B cell (primary cell): ENCODE results near the gene TSPOAP1. TPM values are rescaled to one million over a fixed set of nuclear protein-coding genes. Genes with fewer than 3 reads are reported as not detected.

Source experiments
- ATAC-seq: fragments of 200-7000 bp; cut with Tn5 transposase; one replicate; pipeline ENCODE4 v1.10.0; 2021; ENCODE audit warnings: low read depth, mild to moderate bottlenecking, moderate number of reproducible peaks, moderate library complexity
- CTCF ChIA-PET: fragments of 350-600 bp; sonication (Branson Sonifier 250); formaldehyde crosslinking; loops from one replicate; lab custom pipeline; 2021; ENCODE audit warnings: antibody characterized with exemption, inconsistent platforms; lab: Charles Lee
- POLR2A ChIA-PET: fragments of 350-600 bp; sonication (Branson Sonifier 250); formaldehyde crosslinking; loops from one replicate; lab custom pipeline; 2021; ENCODE audit warnings: antibody characterized with exemption; lab: Charles Lee
- DNase-seq: peaks from one replicate; pipeline ENCODE4 v3.0.0; 2013
- H2AFZ ChIP-seq: 2 replicates; pipeline ENCODE4 v1.6.1; 2012; ENCODE audit warnings: mild to moderate bottlenecking, low read depth, low read length; ENCODE audit not compliant: insufficient read depth, poor library complexity, severe bottlenecking
- H3K27ac ChIP-seq, 2 donors: 1 replicate in 1 of 2; 2 replicates in 1 of 2; pipeline ENCODE4 v1.5.1; 2012 to 2013; ENCODE audit warnings: low read length in 2 of 2, mild to moderate bottlenecking in 2 of 2, moderate library complexity in 1 of 2
- H3K27me3 ChIP-seq, 4 experiments: fragments of 200-600 bp in 1 of 4; sonication (generic) in 1 of 4; replicated peaks in 1 of 4; 1 replicate in 2 of 4; 2 replicates in 2 of 4; pipeline versions ENCODE4 v1.6.1 to v1.7.0; 2013 to 2016; ENCODE audit warnings: low read length in 3 of 4, mild to moderate bottlenecking in 2 of 4, mixed read lengths in 1 of 4, moderate library complexity in 1 of 4; ENCODE audit not compliant: insufficient read depth in 4 of 4, control insufficient read depth in 3 of 4; ENCODE audit errors: control extremely low read depth in 1 of 4
- H3K36me3 ChIP-seq, 2 experiments: replicated peaks in 1 of 2; 1 replicate in 1 of 2; 2 replicates in 1 of 2; pipeline versions ENCODE4 v1.6.1 to v1.7.1; 2013; ENCODE audit warnings: low read length in 1 of 2; ENCODE audit not compliant: insufficient read depth in 2 of 2, control insufficient read depth in 1 of 2; ENCODE audit errors: control extremely low read depth in 1 of 2, extremely low read depth in 1 of 2
- H3K4me1 ChIP-seq, 2 donors: fragments of 200-600 bp in 1 of 2; sonication (generic) in 1 of 2; 1 replicate in 1 of 2; 2 replicates in 1 of 2; pipeline versions ENCODE4 v1.5.1 to v1.6.1; 2013 to 2017; ENCODE audit warnings: low read length in 2 of 2; ENCODE audit not compliant: control insufficient read depth in 2 of 2, insufficient read depth in 2 of 2
- H3K4me2 ChIP-seq: replicated peaks from 2 replicates; pipeline ENCODE3; 2012; ENCODE audit warnings: mild to moderate bottlenecking, low read depth, low read length; ENCODE audit not compliant: poor library complexity, severe bottlenecking
- H3K4me3 ChIP-seq, 5 experiments: fragments of 200-600 bp in 1 of 5; sonication (generic) in 1 of 5; 1 replicate in 3 of 5; 2 replicates in 2 of 5; pipeline versions ENCODE4 v1.5.1 to v1.7.0; 2011 to 2016; ENCODE audit warnings: low read length in 4 of 5, mild to moderate bottlenecking in 4 of 5, low read depth in 2 of 5, control low read depth in 1 of 5, moderate library complexity in 1 of 5; ENCODE audit not compliant: insufficient read depth in 1 of 5; ENCODE audit errors: control extremely low read depth in 1 of 5, extremely low read depth in 1 of 5
- H3K79me2 ChIP-seq: fragments of 200-600 bp; sonication (generic); one replicate; pipeline ENCODE4 v1.6.0; 2016; ENCODE audit warnings: low read length; ENCODE audit not compliant: control insufficient read depth, insufficient read depth
- H3K9ac ChIP-seq: fragments of 200-600 bp; sonication (generic); 2 replicates; pipeline ENCODE4 v1.6.1; 2017; ENCODE audit warnings: mild to moderate bottlenecking, low read length, moderate library complexity
- H3K9me3 ChIP-seq, 3 donors: one replicate each; pipeline versions ENCODE4 v1.6.1 to v1.7.1; 2013; ENCODE audit warnings: low read length in 2 of 3; ENCODE audit not compliant: control insufficient read depth in 2 of 3, insufficient read depth in 1 of 3; ENCODE audit errors: control extremely low read depth in 1 of 3
- H4K20me1 ChIP-seq: 2 replicates; pipeline ENCODE4 v1.6.0; 2012; ENCODE audit warnings: mild to moderate bottlenecking, low read length; ENCODE audit not compliant: insufficient read depth, control insufficient read depth, poor library complexity, severe bottlenecking
- H3K27ac Mint-ChIP-seq: one replicate; pipeline ENCODE4 v1.8.0; 2021; ENCODE audit warnings: mixed read lengths
- H3K27me3 Mint-ChIP-seq: one replicate; pipeline ENCODE4 v1.8.0; 2021; ENCODE audit warnings: mixed read lengths
- H3K4me1 Mint-ChIP-seq: one replicate; pipeline ENCODE4 v1.8.0; 2021; ENCODE audit warnings: mixed read lengths
- H3K4me3 Mint-ChIP-seq: one replicate; pipeline ENCODE4 v1.8.0; 2021; ENCODE audit warnings: mixed read lengths
- H3K9me3 Mint-ChIP-seq: one replicate; pipeline ENCODE4 v1.8.0; 2022; ENCODE audit warnings: mixed read lengths; ENCODE audit not compliant: insufficient read depth
- CTCF ChIP-seq: fragments of 200-600 bp; IDR thresholded peaks from one replicate; pipeline ENCODE4 v1.8.0; 2022; ENCODE audit warnings: antibody characterized with exemption, mild to moderate bottlenecking
- EZH2 ChIP-seq: IDR thresholded peaks from 2 replicates; pipeline ENCODE4 v1.6.1; 2012; ENCODE audit warnings: borderline replicate concordance, low read depth, mild to moderate bottlenecking, moderate library complexity, low read length; ENCODE audit not compliant: insufficient read depth, poor library complexity, severe bottlenecking
- WGBS: methylation state at CpG from one replicate; pipeline ENCODE4 v1.1.5; 2013; ENCODE audit warnings: missing lambda C conversion rate; ENCODE audit not compliant: insufficient coverage; 5-methylcytosine and 5-hydroxymethylcytosine counted together
- intact Hi-C: fragments of 100-400 bp; cut with micrococcal nuclease; formaldehyde crosslinking; loops from one replicate; pipeline ENCODE4 v1.10.0; 2022
- polyA plus RNA-seq: library from polyadenylated mRNA; depleted of rRNA; stranded (reverse); fragments of >200 nt; gene quantifications from 2 replicates; pipeline ENCODE4 v1.2.3, GENCODE V29; 2012
- total RNA-seq, 2 donors: library from RNA; stranded (reverse); fragments of 120-200 nt in 1 of 2; gene quantifications; 1 replicate in 1 of 2; 2 replicates in 1 of 2; pipeline versions ENCODE4 v1.2.3 to v1.2.4, GENCODE V29; 2013 to 2022

Gene TSPOAP1
- total and polyA plus RNA-seq, 2 donors (not counting 1 experiment from before 2014, with no cell fraction given) = 10.8 to 30.7 TPM

DNA sequence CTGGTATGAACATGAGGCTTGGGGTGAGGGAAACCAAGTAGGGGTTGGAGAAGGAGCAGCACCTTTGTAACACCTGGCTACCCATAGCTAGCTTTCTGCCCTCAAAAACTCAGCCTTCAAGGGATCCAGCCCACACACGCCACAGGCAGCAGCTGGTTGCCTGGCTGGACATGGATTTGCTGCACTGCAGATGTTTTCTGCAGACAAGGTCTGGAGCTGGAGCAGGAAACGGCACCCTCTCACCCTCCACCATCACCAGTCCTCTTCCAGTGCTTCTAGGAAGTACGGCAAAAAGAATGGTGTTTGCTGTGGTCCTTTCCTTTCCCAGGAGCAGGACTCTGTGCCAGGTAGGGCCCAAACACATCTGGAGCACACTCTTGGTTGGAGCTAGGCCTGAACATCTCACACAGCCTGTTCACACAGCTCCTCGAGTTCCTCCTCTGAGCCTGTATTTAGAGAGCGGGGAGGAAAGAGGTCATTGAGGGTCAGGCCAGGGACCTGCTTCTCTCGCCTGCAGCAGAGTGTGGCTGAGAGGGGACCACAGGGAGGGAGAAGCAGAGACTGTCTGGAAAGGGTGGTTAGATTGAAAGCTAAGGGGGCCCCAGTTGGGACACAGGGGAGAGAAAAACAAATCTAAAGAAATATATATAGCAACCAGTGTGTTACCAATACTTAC, 26.1 kb upstream of the TSPOAP1 start:
- Histone ChIP-seq H3K4me1 (peaks cover 16 to 25% of the 10 kb centered on the region in 2 donors), H4K20me1 (peaks cover 17% of the 10 kb centered on the region), H2AFZ (no peak overlapping the region), H3K4me2 (no peak overlapping the region), H3K27ac (peak overlapping the region in 1 of 2 donors; percentile 95), H3K36me3 (peaks cover 0 to 2% of the 10 kb centered on the region in 2 experiments), H3K79me2 (peaks cover 36% of the 10 kb centered on the region), H3K9me3 (no peaks in the 10 kb centered on the region), H3K9ac (no peak overlapping the region), H3K4me3 (no peak overlapping the region), H3K27me3 (no peaks in the 10 kb centered on the region)
- ATAC-seq (no peak), DNase-seq (no peak)
- no peak for TF ChIP-seq CTCF
- H3K27ac Mint-ChIP-seq = no peak overlapping the region
- H3K4me3 Mint-ChIP-seq = no peak overlapping the region
- CTCF ChIA-PET = interaction anchor here (1.0 to 9.4 kb wide), 3 partner anchors 17 to 63 kb away, joined by 4 to 111 read pairs (median 10); partner anchors contain the start of gene RNF43
- 100% methylated on average over 2 of the region's 6 CpGs for WGBS
- POLR2A ChIA-PET = interaction anchor here (8.4 kb wide), 1 partner anchor 20 kb away, joined by 193 read pairs; no protein-coding TSS in a partner anchor
- H3K9me3 Mint-ChIP-seq = no peaks in the 10 kb centered on the region
- H3K4me1 Mint-ChIP-seq = peaks cover 31% of the 10 kb centered on the region
- intact Hi-C loops = no loop called here
- no peaks in the 10 kb centered on the region for H3K27me3 Mint-ChIP-seq

GRCh38 chr17:58353389-58353825, 24.8 kb upstream of the TSPOAP1 start:
- peak overlapping the region in 1 of 5 experiments; percentile 91 for H3K4me3 ChIP-seq
- WGBS = no CpG with 5 or more reads among the region's 4 CpGs
- CTCF ChIA-PET = interaction anchor here (2.1 to 9.4 kb wide), 5 partner anchors 10 to 37 kb away, joined by 11 to 111 read pairs (median 26); partner anchors contain the start of gene TSPOAP1

More at GRCh38 chr17:58353389-58353825, 24.8 kb upstream of the TSPOAP1 start:
- no peaks in the 10 kb centered on the region for H3K9me3 Mint-ChIP-seq
- Histone ChIP-seq H3K27ac (peak overlapping the region; percentile 91 to 95), H2AFZ (peak overlapping the region; percentile 76), H3K9me3 (no peaks in the 10 kb centered on the region), H3K9ac (peak overlapping the region; percentile 94), H4K20me1 (peaks cover 29% of the 10 kb centered on the region), H3K36me3 (peaks cover under 1 to 15% of the 10 kb centered on the region in 2 experiments), H3K4me2 (peak overlapping the region; percentile 93), H3K79me2 (peaks cover 48% of the 10 kb centered on the region), H3K4me1 (peaks cover 16 to 25% of the 10 kb centered on the region in 2 donors), H3K27me3 (no peaks in the 10 kb centered on the region)
- H3K27ac Mint-ChIP-seq = peak overlapping the region; percentile 99
- no peak for TF ChIP-seq EZH2
- TF ChIP-seq CTCF = no peak
- POLR2A ChIA-PET = interaction anchor here (1.0 to 8.4 kb wide), 4 partner anchors 10 to 33 kb away, joined by 4 to 193 read pairs (median 27); partner anchors contain the start of gene TSPOAP1
- no peak for DNase-seq
- no peak for ATAC-seq
- no peaks in the 10 kb centered on the region for H3K27me3 Mint-ChIP-seq
- intact Hi-C loops = no loop called here
- peaks cover 38% of the 10 kb centered on the region for H3K4me1 Mint-ChIP-seq
- H3K4me3 Mint-ChIP-seq = peak overlapping the region; percentile 100
